ENCODE results near the gene GORASP1. TPM values are rescaled to one million over a fixed set of nuclear protein-coding genes. Genes with fewer than 3 reads are reported as not detected.

GORASP1 gene
- total and polyA plus RNA-seq, 2 of the 13 experiments (the other 11 are each of a cell fraction or from before 2014, with no cell fraction given): 36.4 to 39.8 TPM

GRCh38 chr3:39154280-39155021, 47.0 kb upstream of the GORASP1 start (continued):
- TF ChIP-seq ZNF687 (CRISPR knock-in tag; IDR thresholded peaks at IDR 0.05) (peak; percentile 72), BHLHE40 (IDR thresholded peaks at IDR 0.05; ENCODE audit: low read length) (no peak), ELF3 (CRISPR knock-in tag; IDR thresholded peaks at IDR 0.05) (no peak), ZBTB42 (CRISPR knock-in tag; IDR thresholded peaks at IDR 0.05) (no peak), ZNF460 (CRISPR knock-in tag; IDR thresholded peaks at IDR 0.05; ENCODE audit: borderline replicate concordance) (no peak), FOSL2 (CRISPR knock-in tag; IDR thresholded peaks at IDR 0.05) (no peak; the same call in none of the 2 replicates), FOXP4 (CRISPR knock-in tag; IDR thresholded peaks at IDR 0.05) (peak; percentile 31; the same call in 1 of the 2 replicates), XRCC5 (optimal IDR thresholded peaks at IDR 0.05; ENCODE audit: low read length) (peak; percentile 75), CREB1 (IDR thresholded peaks at IDR 0.05) (no peak), CREB1 (CRISPR knock-in tag; IDR thresholded peaks at IDR 0.05) (no peak), ZC3H13 (CRISPR knock-in tag; IDR thresholded peaks at IDR 0.05) (no peak), LBX2 (CRISPR knock-in tag; IDR thresholded peaks at IDR 0.05; ENCODE audit: borderline replicate concordance) (0 out of 2 replicates have a peak, but pooled peaks have one; percentile 35), REST (IDR thresholded peaks at IDR 0.05; ENCODE audit: borderline replicate concordance in 1 of 2, low read depth in 1 of 2, low read length in 2 of 2) (no peak), DMTF1 (CRISPR knock-in tag; IDR thresholded peaks at IDR 0.05) (no peak), RFX1 (IDR thresholded peaks at IDR 0.05) (no peak), NR2C2 (CRISPR knock-in tag; IDR thresholded peaks at IDR 0.05; ENCODE audit: borderline replicate concordance) (no peak), CENPT (CRISPR knock-in tag; IDR thresholded peaks at IDR 0.05; ENCODE audit: low read depth) (no peak)
